ENCODE results near the gene AK8.

DNA sequence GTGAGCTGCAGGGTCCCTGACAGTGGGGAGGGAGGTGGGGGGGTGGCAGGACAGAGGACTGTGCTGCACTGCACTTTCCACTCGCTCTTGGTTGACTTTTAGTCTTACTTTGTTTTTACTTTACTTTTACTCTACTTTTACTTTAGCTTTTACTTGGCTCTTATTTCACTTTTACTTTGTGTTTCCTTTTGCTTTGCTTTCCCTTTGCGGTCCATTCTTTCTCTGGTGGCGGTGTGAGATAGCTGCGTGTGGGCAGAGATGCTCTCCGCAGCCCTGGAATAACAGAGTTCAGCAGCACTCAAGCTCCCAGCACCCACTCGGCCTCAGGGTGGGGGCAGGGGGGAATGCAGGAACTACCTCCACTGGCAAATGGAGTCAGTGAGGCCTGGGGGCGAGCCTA lies 4.7 kb downstream of the AK8 start:
- TF ChIP-seq, protein P1, sequence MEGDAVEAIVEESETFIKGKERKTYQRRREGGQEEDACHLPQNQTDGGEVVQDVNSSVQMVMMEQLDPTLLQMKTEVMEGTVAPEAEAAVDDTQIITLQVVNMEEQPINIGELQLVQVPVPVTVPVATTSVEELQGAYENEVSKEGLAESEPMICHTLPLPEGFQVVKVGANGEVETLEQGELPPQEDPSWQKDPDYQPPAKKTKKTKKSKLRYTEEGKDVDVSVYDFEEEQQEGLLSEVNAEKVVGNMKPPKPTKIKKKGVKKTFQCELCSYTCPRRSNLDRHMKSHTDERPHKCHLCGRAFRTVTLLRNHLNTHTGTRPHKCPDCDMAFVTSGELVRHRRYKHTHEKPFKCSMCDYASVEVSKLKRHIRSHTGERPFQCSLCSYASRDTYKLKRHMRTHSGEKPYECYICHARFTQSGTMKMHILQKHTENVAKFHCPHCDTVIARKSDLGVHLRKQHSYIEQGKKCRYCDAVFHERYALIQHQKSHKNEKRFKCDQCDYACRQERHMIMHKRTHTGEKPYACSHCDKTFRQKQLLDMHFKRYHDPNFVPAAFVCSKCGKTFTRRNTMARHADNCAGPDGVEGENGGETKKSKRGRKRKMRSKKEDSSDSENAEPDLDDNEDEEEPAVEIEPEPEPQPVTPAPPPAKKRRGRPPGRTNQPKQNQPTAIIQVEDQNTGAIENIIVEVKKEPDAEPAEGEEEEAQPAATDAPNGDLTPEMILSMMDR (IDR thresholded peaks at IDR 0.05): no peak
- no peak for TF ChIP-seq POLR2A (IDR thresholded peaks at IDR 0.05)
